PC-9 (cell line): ENCODE results near the gene ITGAX.

Source experiments
- EZH2 ChIP-seq: fragments of 200-600 bp; sonication (generic); IDR thresholded peaks from 2 replicates; pipeline ENCODE4 v1.8.0; 2017; ENCODE audit warnings: antibody characterized with exemption, low read depth
- TF ChIP-seq, protein P1 (sequence below): fragments of 200-600 bp; sonication (generic); conservative IDR thresholded peaks from 2 replicates; pipeline ENCODE4 v1.6.1; 2017; ENCODE audit warnings: mixed run types, antibody characterized with exemption, mild to moderate bottlenecking, moderate library complexity

DNA sequence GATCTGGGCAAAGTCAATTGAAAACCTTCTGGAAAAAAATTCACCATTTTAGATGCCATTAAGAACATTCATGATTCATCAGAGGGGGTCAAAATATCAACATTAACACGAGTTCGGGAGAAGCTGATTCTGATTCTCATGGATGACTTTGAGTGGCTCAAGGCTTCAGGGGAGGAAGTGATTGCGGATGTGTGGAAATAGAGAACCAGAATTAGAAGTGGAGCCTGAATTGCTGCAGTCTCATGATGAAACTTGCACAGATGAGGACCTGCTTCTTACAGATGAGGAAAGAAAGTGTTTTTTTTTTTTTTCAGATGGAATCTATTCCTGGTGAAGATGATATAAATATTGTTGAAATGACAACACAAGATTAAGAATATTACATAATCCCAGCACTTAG lies 12.9 kb downstream of the ITGAX start:
- TF ChIP-seq, protein P1, sequence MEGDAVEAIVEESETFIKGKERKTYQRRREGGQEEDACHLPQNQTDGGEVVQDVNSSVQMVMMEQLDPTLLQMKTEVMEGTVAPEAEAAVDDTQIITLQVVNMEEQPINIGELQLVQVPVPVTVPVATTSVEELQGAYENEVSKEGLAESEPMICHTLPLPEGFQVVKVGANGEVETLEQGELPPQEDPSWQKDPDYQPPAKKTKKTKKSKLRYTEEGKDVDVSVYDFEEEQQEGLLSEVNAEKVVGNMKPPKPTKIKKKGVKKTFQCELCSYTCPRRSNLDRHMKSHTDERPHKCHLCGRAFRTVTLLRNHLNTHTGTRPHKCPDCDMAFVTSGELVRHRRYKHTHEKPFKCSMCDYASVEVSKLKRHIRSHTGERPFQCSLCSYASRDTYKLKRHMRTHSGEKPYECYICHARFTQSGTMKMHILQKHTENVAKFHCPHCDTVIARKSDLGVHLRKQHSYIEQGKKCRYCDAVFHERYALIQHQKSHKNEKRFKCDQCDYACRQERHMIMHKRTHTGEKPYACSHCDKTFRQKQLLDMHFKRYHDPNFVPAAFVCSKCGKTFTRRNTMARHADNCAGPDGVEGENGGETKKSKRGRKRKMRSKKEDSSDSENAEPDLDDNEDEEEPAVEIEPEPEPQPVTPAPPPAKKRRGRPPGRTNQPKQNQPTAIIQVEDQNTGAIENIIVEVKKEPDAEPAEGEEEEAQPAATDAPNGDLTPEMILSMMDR = no peak
- no peak for TF ChIP-seq EZH2
